Ovary (tissue), 3 donors: Measurements from ENCODE around the gene ABCC4.

Experiments
- EP300 ChIP-seq: sonication (generic); formaldehyde crosslinking; IDR thresholded peaks from one replicate; pipeline ENCODE4 v1.6.1; 2017; ENCODE audit warnings: antibody characterized with exemption
- POLR2A ChIP-seq: fragments of 450-650 bp; IDR thresholded peaks from one replicate; pipeline ENCODE4 v1.6.1; 2017; ENCODE audit warnings: antibody characterized with exemption, mild to moderate bottlenecking, moderate library complexity
- TF ChIP-seq, protein P1 (sequence below), 3 donors: fragments of 450-650 bp in 2 of 3; fragments of 200-600 bp in 1 of 3; IDR thresholded peaks; one replicate each; pipeline versions ENCODE4 v1.5.1 to v1.8.0; 2016 to 2022; ENCODE audit warnings: antibody characterized with exemption in 3 of 3, mild to moderate bottlenecking in 1 of 3
- donor health status: DM: no; HTN: no; CAD: no.

DNA sequence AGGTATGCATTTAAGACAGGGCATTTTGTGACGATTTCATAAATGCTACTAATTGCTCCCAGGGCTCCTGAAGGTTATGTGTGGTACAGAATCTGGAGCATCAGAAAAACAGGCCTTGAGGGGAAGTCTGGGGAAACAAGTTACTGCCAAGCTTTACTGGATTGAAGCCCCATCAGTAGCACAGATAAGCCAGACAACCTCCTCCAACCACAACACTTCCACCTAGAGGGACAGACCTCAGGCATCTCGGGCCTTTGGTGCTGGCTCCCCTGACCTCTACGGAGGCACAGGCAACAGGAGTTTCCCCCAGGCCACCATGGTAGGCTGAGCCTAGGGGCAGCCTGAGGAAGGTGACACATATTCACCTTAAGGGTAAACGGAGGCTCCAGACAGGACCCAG is 54.1 kb downstream of the ABCC4 start:
- TF ChIP-seq, protein P1, sequence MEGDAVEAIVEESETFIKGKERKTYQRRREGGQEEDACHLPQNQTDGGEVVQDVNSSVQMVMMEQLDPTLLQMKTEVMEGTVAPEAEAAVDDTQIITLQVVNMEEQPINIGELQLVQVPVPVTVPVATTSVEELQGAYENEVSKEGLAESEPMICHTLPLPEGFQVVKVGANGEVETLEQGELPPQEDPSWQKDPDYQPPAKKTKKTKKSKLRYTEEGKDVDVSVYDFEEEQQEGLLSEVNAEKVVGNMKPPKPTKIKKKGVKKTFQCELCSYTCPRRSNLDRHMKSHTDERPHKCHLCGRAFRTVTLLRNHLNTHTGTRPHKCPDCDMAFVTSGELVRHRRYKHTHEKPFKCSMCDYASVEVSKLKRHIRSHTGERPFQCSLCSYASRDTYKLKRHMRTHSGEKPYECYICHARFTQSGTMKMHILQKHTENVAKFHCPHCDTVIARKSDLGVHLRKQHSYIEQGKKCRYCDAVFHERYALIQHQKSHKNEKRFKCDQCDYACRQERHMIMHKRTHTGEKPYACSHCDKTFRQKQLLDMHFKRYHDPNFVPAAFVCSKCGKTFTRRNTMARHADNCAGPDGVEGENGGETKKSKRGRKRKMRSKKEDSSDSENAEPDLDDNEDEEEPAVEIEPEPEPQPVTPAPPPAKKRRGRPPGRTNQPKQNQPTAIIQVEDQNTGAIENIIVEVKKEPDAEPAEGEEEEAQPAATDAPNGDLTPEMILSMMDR (IDR thresholded peaks at IDR 0.05): no peak
- TF ChIP-seq EP300: no peak
- TF ChIP-seq POLR2A: no peak
